Motor neuron (in vitro differentiated cells): Measurements from ENCODE around the gene BMPR1B. TPM values are rescaled to one million over a fixed set of nuclear protein-coding genes. Genes with fewer than 3 reads are reported as not detected.
A peak's percentile ranks its signal among the peaks of the same experiment; 100 is the strongest.

Experiments
- ATAC-seq, 8 experiments: fragments of 200-7000 bp; cut with Tn5 transposase; replicated peaks in 6 of 8; 2 replicates each; pipeline ENCODE4 v1.8.0; 2021; ENCODE audit warnings: mild to moderate bottlenecking in 8 of 8, moderate library complexity in 8 of 8
- H3K27ac ChIP-seq, 2 donors: fragments of 250-450 bp; sonication (Bioruptor Pico); 2 replicates each; pipeline ENCODE4 v1.9.0; 2021; ENCODE audit warnings: antibody characterized with exemption in 2 of 2, mild to moderate bottlenecking in 2 of 2, moderate library complexity in 1 of 2
- H3K4me1 ChIP-seq, 2 donors: fragments of 250-450 bp; sonication (Bioruptor Pico); replicated peaks in 1 of 2; 2 replicates each; pipeline ENCODE4 v1.6.1; 2021; ENCODE audit warnings: antibody characterized with exemption in 2 of 2, mild to moderate bottlenecking in 2 of 2, moderate library complexity in 1 of 2
- H3K4me3 ChIP-seq, 5 donors: fragments of 250-450 bp; sonication (Bioruptor Pico); 2 replicates each; pipeline ENCODE4 v1.9.0; 2021; ENCODE audit warnings: antibody characterized with exemption in 5 of 5, mild to moderate bottlenecking in 5 of 5, moderate library complexity in 4 of 5
- WGBS, 10 experiments: fragments of 450-650 bp; shearing (Covaris generic); methylation state at CpG; one replicate each; pipeline ENCODE4 v1.0.0; 2022; 5-methylcytosine and 5-hydroxymethylcytosine counted together
- in situ Hi-C, 9 experiments: fragments of 400-800 bp; cut with MboI; loops; one replicate each; pipeline ENCODE4 v1.15.0; 2021; ENCODE audit warnings: low sequenced_read_pairs in 9 of 9, low pct_unique_long_range_greater_than_20kb in 2 of 9; ENCODE audit not compliant: unreplicated experiment in 9 of 9
- total RNA-seq, 8 experiments: library from RNA; unstranded; fragments of 300-600 nt; gene quantifications; 2 replicates each; pipeline versions ENCODE4 v1.2.3 to v1.2.4, GENCODE V29; 2022

Gene BMPR1B
- total RNA-seq, 8 experiments from 2014 or later: 0.17 to 69.0 (median 1.9) TPM

DNA sequence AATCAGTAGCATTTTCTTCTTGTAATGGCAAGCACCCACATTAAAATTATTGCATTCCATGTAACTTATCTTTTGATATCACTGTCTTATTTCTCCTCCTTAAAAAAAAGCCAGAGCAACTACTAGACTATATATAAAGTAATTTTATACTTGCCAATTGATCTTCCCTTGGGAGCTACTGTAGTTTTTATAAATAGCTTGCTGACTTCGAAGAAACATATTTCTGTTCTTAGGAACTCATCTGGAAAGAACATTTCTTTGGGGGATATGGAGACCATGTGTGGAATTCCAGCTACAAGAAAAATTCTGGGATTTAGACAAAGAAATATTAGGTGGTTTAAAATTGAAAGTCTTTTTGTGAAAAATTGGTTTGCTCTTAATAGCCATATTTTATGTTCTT, 94.9 kb downstream of the BMPR1B start:
- H3K4me3 ChIP-seq: no peak overlapping the region
- H3K4me1 ChIP-seq: no peaks in the 10 kb centered on the region
- WGBS, 10 experiments: 0 to 100% (median 67%) methylated on average over 1 of the region's 1 CpG; no CpG with 5 or more reads in 1 of the 10 experiments
- in situ Hi-C loops: no loop called here
- no peak for ATAC-seq
- H3K27ac ChIP-seq: no peak overlapping the region

DNA sequence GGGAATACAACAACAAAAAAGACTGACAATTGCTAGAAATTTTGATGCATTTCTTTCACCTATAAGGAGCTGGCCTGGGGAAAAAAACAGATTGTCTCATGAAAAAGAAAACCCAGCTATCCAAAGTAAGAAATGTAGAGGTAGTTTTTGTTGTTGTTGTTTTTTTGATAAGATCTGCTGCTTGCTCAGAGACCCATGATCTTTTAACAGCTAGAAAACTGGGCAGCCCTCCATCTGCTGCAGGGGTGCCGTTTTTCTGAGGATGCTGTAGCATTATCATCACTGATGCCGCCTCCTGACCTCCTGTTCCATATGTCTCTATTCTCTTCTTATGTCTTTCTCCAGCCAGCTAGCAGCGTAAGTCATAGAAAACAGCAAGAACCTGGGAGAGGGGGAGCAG, 98.3 kb downstream of the BMPR1B start:
- ATAC-seq: no peak
- in situ Hi-C loops: no loop called here

DNA sequence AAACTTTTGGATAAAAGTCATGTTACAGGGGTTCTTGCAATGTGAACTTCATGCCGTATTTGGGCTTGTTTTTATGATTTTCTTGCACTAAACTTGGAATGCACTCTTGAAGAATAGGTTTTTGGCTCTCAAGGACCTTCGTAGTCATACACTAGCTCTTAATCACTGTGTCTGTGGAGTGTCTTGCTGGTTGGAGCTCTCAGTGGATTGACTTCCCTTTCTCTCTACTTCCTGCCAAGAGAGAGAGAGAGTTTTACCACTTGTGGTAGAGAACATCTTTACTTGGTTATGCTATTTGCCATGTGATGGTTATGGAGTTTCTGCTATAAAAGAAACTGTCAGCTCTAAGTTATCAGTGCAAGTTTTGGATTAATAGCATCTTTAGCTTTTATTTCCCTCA, 112.4 kb downstream of the BMPR1B start:
- WGBS, 10 experiments: 18 to 100% (median 86%) methylated on average over 1 to 2 of the region's 2 CpGs; no CpG with 5 or more reads in 1 of the 10 experiments
- no peak for ATAC-seq
- Histone ChIP-seq H3K4me1 (no peaks in the 10 kb centered on the region), H3K27ac (no peak overlapping the region), H3K4me3 (no peak overlapping the region)
- in situ Hi-C loops: no loop called here

More for the DNA sequence above, 98.3 kb downstream of the BMPR1B start:
- no peak overlapping the region for H3K27ac ChIP-seq
- H3K4me3 ChIP-seq: no peak overlapping the region
- 69 to 100% (median 80%) methylated on average over 1 to 3 of the region's 3 CpGs; no CpG with 5 or more reads in 3 of the 10 experiments for WGBS, 10 experiments
- H3K4me1 ChIP-seq: no peaks in the 10 kb centered on the region

DNA sequence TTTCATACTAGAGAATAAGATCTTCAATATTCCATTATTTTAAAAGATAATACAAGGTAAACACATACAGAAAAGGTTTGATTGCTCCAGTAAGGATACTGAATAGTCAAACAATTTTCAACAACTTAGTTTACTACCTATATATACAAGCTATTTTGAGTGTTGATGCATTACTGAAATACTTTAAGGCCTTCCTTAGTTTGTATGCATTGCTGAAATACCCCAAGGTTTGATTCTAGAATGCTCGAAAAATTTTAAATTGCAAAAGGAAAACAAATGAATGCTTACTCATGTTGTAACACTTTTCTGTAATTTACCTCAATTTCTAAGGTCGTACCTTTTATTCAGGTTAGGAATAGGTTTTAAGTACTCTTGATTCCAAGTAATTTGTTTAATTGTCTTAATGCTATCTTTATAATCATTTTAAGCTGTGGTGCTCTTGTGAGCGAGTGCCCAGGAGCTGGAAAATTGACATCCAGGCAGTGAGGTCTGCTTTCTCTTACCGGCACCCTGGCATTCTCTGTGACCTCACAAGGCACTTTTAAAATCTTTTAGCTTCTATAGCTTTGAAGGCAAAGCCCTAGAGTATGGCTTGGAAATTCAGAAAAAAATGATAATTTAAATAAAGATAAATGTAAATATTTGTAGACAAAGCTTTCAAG, 114.0 kb downstream of the BMPR1B start:
- no peak for ATAC-seq
- no peak overlapping the region for H3K4me3 ChIP-seq
- WGBS, 10 experiments: 27 to 100% (median 64%) methylated on average over 1 to 4 of the region's 4 CpGs
- H3K4me1 ChIP-seq: no peaks in the 10 kb centered on the region
- in situ Hi-C loops: no loop called here
- H3K27ac ChIP-seq: no peak overlapping the region

DNA sequence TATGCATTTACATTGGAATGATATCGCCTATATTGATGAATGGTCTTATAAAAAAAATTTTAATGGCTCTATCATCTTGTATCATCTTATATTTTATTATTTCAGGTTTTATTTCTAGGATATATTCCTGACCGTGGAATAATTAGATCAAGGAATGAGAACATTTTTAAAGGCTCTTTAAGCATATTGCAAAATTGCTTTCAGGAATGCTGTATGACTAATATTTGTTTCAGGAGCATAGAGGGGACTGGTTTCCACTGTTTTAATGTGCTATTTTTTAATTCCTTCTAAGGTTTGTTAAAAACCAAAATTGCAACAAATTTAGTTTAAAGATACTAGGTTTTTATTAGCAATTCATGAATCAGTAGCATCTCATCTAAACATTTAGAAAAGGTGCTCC, 120.2 kb downstream of the BMPR1B start:
- Histone ChIP-seq H3K4me1 (no peaks in the 10 kb centered on the region), H3K27ac (no peak overlapping the region), H3K4me3 (no peak overlapping the region)
- in situ Hi-C loops: no loop called here
- no peak for ATAC-seq
- WGBS, 10 experiments: 8 to 100% (median 95%) methylated on average over 1 to 2 of the region's 2 CpGs; no CpG with 5 or more reads in 1 of the 10 experiments

DNA sequence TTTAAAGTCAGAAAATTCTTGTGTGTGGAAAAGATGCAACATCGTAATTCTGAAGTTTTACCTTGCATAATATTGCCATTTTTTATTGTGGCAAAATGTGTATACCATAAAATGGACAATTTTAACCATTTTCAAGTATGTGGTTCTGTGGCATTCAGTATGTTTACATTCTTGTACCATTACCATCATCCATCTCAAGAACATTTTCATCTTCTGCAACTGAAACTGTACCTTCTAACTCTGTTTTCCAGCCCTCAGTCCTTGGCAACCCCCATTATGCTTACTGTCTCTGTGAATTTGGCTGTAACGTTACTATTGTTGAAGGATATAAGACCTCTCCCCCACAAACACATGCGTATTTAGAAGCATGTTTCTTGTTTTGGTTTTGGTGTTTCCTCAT, 123.2 kb downstream of the BMPR1B start:
- Histone ChIP-seq H3K4me1 (no peaks in the 10 kb centered on the region), H3K27ac (no peak overlapping the region), H3K4me3 (no peak overlapping the region)
- 30 to 100% (median 93%) methylated on average over 1 to 3 of the region's 3 CpGs for WGBS, 10 experiments
- in situ Hi-C loops: no loop called here
- ATAC-seq: no peak

DNA sequence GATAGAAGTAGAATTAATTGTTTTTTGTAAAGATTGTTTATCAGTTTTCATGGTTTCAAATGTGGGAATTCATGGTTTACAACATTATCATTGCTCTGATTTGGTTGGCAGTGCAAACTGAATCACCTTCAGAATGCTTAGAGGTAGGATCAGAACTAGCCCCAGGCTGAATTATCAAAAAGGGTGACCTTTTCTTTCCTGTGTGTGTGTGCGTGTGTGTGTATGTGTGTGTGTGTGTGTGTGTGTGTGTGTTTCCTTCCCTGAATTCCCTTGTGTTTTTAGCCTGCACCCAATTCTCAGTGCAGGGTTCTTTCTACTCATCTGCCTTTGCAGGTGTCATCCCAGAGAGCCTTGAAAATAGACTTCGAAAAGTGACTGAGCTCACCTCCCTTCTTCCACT, 125.0 kb downstream of the BMPR1B start:
- WGBS, 10 experiments: 77 to 100% (median 100%) methylated on average over 1 to 2 of the region's 2 CpGs; no CpG with 5 or more reads in 6 of the 10 experiments
- ATAC-seq: no peak
- Histone ChIP-seq H3K4me3 (no peak overlapping the region), H3K4me1 (no peaks in the 10 kb centered on the region), H3K27ac (no peak overlapping the region)
- in situ Hi-C loops: no loop called here

DNA sequence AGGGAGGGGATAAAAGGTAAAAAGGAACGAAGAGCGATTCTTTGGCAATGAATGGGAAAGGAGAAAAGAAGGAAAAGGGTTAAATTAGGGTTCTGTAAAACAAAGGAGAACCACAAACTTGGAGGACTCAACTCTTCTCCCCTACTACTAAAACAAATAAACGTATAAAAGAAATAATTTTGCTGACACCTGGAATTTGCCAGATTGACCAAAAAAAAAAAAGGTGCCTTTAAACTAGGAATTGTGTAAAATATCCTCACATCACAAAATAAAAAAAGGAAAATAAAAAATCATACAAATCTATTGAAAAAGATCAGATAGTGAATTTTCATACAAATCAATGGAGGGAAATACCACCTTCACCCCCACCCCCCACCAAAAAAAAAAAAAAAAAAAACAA, 129.3 kb downstream of the BMPR1B start:
- in situ Hi-C loops: no loop called here
- no peak for ATAC-seq

DNA sequence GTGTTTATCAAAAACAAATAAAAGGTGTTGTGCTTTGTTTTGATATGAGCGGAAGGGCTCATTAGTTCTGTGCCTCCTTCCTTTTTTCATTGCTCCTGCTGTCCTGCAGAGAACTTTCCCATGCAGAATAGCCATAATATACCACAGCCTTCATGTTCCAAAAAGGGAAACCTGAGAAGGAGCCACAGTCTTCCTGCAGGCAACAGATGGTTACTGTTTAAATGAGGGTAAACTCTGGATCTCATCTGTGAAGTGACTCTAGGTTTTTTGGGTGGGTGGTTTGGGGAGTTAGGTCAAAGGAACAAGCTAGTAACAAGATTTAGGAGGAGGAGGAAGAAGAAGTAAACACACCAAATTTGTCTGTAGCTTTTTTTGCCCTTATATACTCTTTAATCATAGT, 131.8 kb downstream of the BMPR1B start:
- in situ Hi-C loops: no loop called here
- ATAC-seq: no peak
- 67 to 100% (median 80%) methylated on average over 1 of the region's 1 CpG; no CpG with 5 or more reads in 4 of the 10 experiments for WGBS, 10 experiments
- no peak overlapping the region for H3K4me3 ChIP-seq
- H3K4me1 ChIP-seq: peaks cover 0 to 4% of the 10 kb centered on the region in 2 donors
- H3K27ac ChIP-seq: no peak overlapping the region

More for the DNA sequence above, 129.3 kb downstream of the BMPR1B start:
- WGBS, 10 experiments: 56 to 95% (median 81%) methylated on average over 1 to 3 of the region's 3 CpGs
- Histone ChIP-seq H3K27ac (no peak overlapping the region), H3K4me1 (no peaks in the 10 kb centered on the region), H3K4me3 (no peak overlapping the region)

DNA sequence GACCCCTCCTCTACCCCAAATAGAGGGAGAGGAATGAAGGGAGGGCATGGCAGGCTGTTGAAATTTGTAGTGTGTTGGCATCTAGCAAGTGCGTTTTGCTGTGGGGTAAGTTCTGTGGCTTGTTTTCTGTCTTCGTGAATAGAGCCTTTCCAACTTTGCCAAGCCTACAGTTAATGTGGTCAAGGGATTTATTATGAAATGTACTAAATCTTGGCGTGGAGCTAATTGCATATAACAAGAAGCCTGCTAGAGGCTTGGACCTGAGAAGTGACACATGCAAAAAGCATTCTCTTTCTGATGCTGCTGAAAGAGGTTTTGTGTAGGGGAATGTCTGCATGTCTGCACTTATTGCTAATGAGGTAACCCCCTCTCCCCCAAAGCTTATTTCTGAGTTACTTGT, 132.2 kb downstream of the BMPR1B start:
- no peak for ATAC-seq

DNA sequence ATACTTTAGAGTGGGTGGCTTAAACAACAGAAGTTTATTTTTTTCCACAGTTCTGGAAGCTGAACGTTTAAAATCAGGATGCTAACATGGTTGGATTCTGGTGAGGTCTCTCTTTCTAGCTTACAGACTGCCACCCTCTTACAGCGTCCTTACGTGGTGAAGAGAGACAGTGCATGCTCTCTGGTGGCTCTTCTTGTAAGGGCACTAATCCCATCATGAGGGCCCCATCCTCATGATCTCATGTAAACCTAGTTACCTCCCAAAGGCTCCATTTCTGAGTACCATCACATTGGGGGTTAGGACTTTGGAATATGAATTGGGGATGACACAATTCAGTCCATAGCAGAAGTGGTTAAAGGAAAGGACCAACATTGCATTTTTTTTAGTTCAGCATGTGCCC, 132.8 kb downstream of the BMPR1B start:
- Histone ChIP-seq H3K4me1 (peaks cover 0 to 6% of the 10 kb centered on the region in 2 donors), H3K4me3 (no peak overlapping the region), H3K27ac (no peak overlapping the region)
- 40 to 100% (median 82%) methylated on average over 1 to 3 of the region's 3 CpGs; no CpG with 5 or more reads in 2 of the 10 experiments for WGBS, 10 experiments
- no peak for ATAC-seq
- in situ Hi-C loops: no loop called here

More for the DNA sequence above, 132.2 kb downstream of the BMPR1B start:
- H3K4me1 ChIP-seq: peaks cover 0 to 6% of the 10 kb centered on the region in 2 donors
- in situ Hi-C loops: no loop called here
- H3K4me3 ChIP-seq: no peak overlapping the region
- H3K27ac ChIP-seq: no peak overlapping the region
- whole genome bisulfite sequencing, 10 experiments: 0 to 84% (median 56%) methylated on average over 1 to 2 of the region's 3 CpGs; no CpG with 5 or more reads in 2 of the 10 experiments

DNA sequence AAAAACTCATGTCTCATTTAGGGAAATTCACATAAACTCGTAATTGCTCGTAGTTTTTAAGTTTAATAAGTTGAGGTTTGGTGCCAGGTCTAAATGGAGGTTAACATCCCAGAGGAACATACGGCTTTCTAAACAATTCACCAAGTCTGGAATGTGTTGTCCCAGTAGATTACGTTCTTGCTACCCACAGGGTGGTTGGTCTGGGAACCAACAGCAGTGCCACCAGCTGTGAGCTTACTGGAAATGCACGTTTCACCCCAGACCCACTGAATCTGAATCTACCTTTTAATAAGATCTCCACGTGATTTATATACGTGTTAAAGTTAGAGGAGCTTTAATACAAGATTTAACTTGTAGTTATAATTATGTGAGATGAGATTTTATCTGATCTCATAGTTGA, 134.3 kb downstream of the BMPR1B start:
- Histone ChIP-seq H3K4me3 (no peak overlapping the region), H3K27ac (no peak overlapping the region), H3K4me1 (peaks cover 2 to 11% of the 10 kb centered on the region in 2 donors)
- in situ Hi-C loops: no loop called here
- 50 to 100% (median 79%) methylated on average over 1 to 7 of the region's 7 CpGs; no CpG with 5 or more reads in 2 of the 10 experiments for WGBS, 10 experiments
- no peak for ATAC-seq

DNA sequence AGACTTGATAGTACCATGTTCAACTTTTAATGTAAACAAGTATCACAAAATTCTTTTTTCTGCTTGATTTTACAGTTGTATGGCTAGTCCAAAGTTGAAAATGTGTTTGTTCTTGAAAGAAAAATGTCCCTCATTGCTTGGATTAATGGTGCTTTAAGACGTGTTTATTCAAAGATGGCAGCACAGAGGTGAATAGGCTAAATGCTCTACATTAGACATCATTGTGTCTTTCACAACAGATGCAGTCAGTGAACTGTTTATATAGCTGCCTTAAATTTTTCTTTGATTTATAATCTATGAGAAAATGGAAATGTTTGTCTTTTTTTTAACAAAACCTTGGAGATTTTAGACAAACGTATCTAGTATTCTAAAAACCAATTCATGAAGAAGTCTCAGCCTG, 137.3 kb downstream of the BMPR1B start:
- in situ Hi-C loops: no loop called here
- WGBS, 10 experiments: 26 to 73% (median 52%) methylated on average over 1 to 2 of the region's 2 CpGs; no CpG with 5 or more reads in 1 of the 10 experiments
- H3K4me3 ChIP-seq: no peak overlapping the region
- ATAC-seq: peak in 2 of 8 experiments; percentile 33 to 97
- no peak overlapping the region for H3K27ac ChIP-seq
- peaks cover 3 to 13% of the 10 kb centered on the region in 2 donors for H3K4me1 ChIP-seq

DNA sequence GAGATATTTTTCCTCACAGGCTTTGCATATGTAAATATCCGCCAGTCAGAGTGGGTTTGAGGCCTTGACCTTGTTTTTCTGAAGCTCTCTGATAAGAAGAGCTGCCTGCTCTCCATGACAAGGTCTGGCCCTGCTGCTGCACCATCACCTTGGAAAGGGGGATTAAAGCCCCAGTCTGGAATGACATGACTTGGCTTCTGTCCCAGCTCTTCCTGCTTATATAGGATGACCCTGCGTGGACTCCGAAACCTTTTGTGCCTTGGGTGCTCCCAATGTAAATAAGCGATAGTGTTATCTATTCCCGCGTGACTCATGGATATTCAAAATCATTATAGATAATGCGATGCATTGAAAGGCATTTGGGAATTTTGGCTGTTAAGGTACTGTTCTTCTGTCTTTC, 139.3 kb downstream of the BMPR1B start:
- H3K4me3 ChIP-seq: no peak overlapping the region
- no peak overlapping the region for H3K27ac ChIP-seq
- in situ Hi-C loops: no loop called here
- ATAC-seq: no peak
- 32 to 100% (median 85%) methylated on average over 1 to 7 of the region's 7 CpGs for WGBS, 10 experiments
- peaks cover 3 to 13% of the 10 kb centered on the region in 2 donors for H3K4me1 ChIP-seq
